NCI-H1436 treated with DMSO at 0.1 percent for 48 hours (cell line): ENCODE data around the gene FBXL4.
"Not testable (repeated sequence)": the region's sequence is repeated elsewhere in the genome, so short reads cannot be mapped to it uniquely, and the experiment has no call there.

Experiments used
- DNase-seq: peaks from one replicate; lab custom pipeline; 2025; lab: John Stamatoyannopoulos, UW

Gene FBXL4

GRCh38 chr6:98945311-98946115 lies 2.2 kb downstream of the FBXL4 start:
- DNase-seq = no peak

- no peak for DNase-seq
Measured at GRCh38 chr6:98944598-98945081, 3.1 kb downstream of the FBXL4 start.

- DNase-seq = no peak
Measured at GRCh38 chr6:98944168-98944567, 3.6 kb downstream of the FBXL4 start.

GRCh38 chr6:98942263-98942803 lies 5.4 kb downstream of the FBXL4 start:
- DNase-seq = no peak

- no peak for DNase-seq
Measured at GRCh38 chr6:98941319-98941718, 6.4 kb downstream of the FBXL4 start.

- no peak for DNase-seq
Measured at GRCh38 chr6:98937351-98937750, 10.4 kb downstream of the FBXL4 start.

- no peak for DNase-seq
Measured at GRCh38 chr6:98932381-98932780, 15.4 kb downstream of the FBXL4 start.

GRCh38 chr6:98931696-98932095 lies 16.1 kb downstream of the FBXL4 start:
- no peak for DNase-seq

- DNase-seq = no peak
Measured at GRCh38 chr6:98929498-98930060, 18.2 kb downstream of the FBXL4 start.

GRCh38 chr6:98928688-98929087 lies 19.1 kb downstream of the FBXL4 start:
- DNase-seq = no peak

- no peak for DNase-seq
Measured at GRCh38 chr6:98927534-98927933, 20.2 kb downstream of the FBXL4 start.

- no peak for DNase-seq
Measured at GRCh38 chr6:98925831-98926230, 21.9 kb downstream of the FBXL4 start.

GRCh38 chr6:98924647-98925046 lies 23.1 kb downstream of the FBXL4 start:
- no peak for DNase-seq

GRCh38 chr6:98920904-98921431 lies 26.8 kb downstream of the FBXL4 start:
- DNase-seq = no peak

GRCh38 chr6:98910946-98911345 lies 36.8 kb downstream of the FBXL4 start:
- not testable (repeated sequence) for DNase-seq

- DNase-seq = no peak
Measured at GRCh38 chr6:98909236-98909635, 38.5 kb downstream of the FBXL4 start.

- DNase-seq = not testable (repeated sequence)
Measured at GRCh38 chr6:98906342-98906741, 41.4 kb downstream of the FBXL4 start.

GRCh38 chr6:98905759-98906158 lies 42.0 kb downstream of the FBXL4 start:
- no peak for DNase-seq

- no peak for DNase-seq
Measured at GRCh38 chr6:98904096-98904495, 43.6 kb downstream of the FBXL4 start.

- no peak for DNase-seq
Measured at GRCh38 chr6:98900706-98901105, 47.0 kb downstream of the FBXL4 start.

- DNase-seq = no peak
Measured at GRCh38 chr6:98894810-98895209, 52.9 kb downstream of the FBXL4 start.

- DNase-seq = no peak
Measured at GRCh38 chr6:98887650-98888049, 60.1 kb downstream of the FBXL4 start.

GRCh38 chr6:98885330-98885729 lies 62.4 kb downstream of the FBXL4 start:
- DNase-seq = no peak
